Measurements from ENCODE around the gene B3GLCT. TPM values are rescaled to one million over a fixed set of nuclear protein-coding genes. Genes with fewer than 3 reads are reported as not detected.
"Not testable (repeated sequence)": the region's sequence is repeated elsewhere in the genome, so short reads cannot be mapped to it uniquely, and the experiment has no call there.

The B3GLCT gene
- total and polyA plus RNA-seq, 2 donors: 4.2 to 6.3 TPM

DNA sequence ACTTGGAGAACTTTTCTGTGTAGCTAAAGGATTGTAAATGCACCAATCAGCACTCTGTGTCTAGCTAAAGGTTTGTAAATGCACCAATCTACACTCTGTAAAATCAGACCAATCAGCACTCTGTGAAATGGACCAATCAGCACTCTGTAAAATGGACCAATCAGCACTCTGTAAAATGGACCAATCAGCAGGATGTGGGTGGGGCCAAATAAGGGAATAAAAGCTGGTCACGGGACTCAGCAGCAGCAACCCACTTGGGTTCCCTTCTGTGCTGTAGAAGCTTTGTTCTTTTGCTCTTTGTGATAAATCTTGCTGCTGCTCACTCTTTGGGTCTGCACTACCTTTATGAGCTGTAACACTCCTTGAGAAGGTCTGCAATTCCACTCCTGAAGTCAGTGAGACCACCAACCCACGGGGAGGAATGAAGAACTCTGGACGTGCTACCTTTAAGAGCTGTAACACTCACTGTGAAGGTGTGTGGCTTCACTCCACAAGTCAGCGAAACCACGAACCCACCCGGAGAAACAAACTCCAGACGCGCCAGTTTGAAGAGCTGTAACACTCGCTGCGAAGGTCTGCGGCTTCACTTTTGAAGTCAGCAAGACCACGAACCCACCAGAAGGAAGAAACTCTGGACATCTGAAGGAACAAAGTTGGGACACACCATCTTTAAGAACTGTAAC is 21.8 kb upstream of the B3GLCT start:
- not testable (repeated sequence) for H3K36me3 ChIP-seq (ENCODE audit: control insufficient read depth in 2 of 2, insufficient read depth in 2 of 2, low read length in 1 of 2); H3K9me3 ChIP-seq (ENCODE audit: control insufficient read depth in 2 of 2, insufficient read depth in 1 of 2, low read length in 1 of 2); H3K27me3 ChIP-seq (ENCODE audit: control insufficient read depth in 2 of 2, insufficient read depth in 1 of 2, low read length in 1 of 2); DNase-seq (ENCODE audit: low read depth in 6 of 9, low spot score in 9 of 9); H3K4me1 ChIP-seq (ENCODE audit: control insufficient read depth in 2 of 2, insufficient read depth in 2 of 2, low read length in 2 of 2); H3K27ac ChIP-seq (ENCODE audit: low read depth in 1 of 2, low read length in 1 of 2); H3K4me3 ChIP-seq (ENCODE audit: low read length in 2 of 2)
- WGBS: 95% methylated on average over 12 of the region's 12 CpGs

- no peak overlapping the region for H3K4me3 ChIP-seq (ENCODE audit: low read length in 2 of 2)
- H3K27ac ChIP-seq (ENCODE audit: low read depth in 1 of 2, low read length in 1 of 2): no peak overlapping the region
- H3K9me3 ChIP-seq (ENCODE audit: control insufficient read depth in 2 of 2, insufficient read depth in 1 of 2, low read length in 1 of 2): peaks cover 0 to 1% of the 10 kb centered on the region in 2 donors
- no peak for DNase-seq (ENCODE audit: low read depth in 6 of 9, low spot score in 9 of 9)
- H3K27me3 ChIP-seq (ENCODE audit: control insufficient read depth in 2 of 2, insufficient read depth in 1 of 2, low read length in 1 of 2): no peaks in the 10 kb centered on the region
- WGBS: 97% methylated on average over 8 of the region's 8 CpGs
- no peaks in the 10 kb centered on the region for H3K36me3 ChIP-seq (ENCODE audit: control insufficient read depth in 2 of 2, insufficient read depth in 2 of 2, low read length in 1 of 2)
- peaks cover 0 to 4% of the 10 kb centered on the region in 2 donors for H3K4me1 ChIP-seq (ENCODE audit: control insufficient read depth in 2 of 2, insufficient read depth in 2 of 2, low read length in 2 of 2)
Observed at GRCh38 chr13:31179241-31179640, 20.5 kb upstream of the B3GLCT start.

DNA sequence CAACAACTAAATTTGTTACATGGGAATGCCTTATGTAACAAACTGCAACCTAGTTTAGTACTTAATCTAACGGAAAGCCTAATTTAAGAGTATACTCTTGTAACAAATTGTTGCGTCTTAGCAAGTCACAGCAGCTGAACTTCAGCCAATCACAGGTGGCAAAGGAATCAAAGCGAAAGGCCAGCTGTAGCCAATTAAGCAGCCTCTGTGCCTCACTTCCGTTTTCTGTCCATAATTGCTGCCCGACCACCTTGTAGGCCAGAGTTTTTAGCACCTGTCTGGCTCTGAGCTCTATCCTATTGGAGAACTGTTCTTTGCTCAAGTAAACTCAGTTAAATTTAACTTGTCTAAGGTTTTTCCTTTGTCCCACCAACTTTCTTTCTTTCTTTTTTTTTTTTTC is 20.0 kb upstream of the B3GLCT start:
- Histone ChIP-seq H3K27ac (ENCODE audit: low read depth in 1 of 2, low read length in 1 of 2) (no peak overlapping the region), H3K9me3 (ENCODE audit: control insufficient read depth in 2 of 2, insufficient read depth in 1 of 2, low read length in 1 of 2) (peaks cover 0 to 1% of the 10 kb centered on the region in 2 donors), H3K4me3 (ENCODE audit: low read length in 2 of 2) (no peak overlapping the region), H3K27me3 (ENCODE audit: control insufficient read depth in 2 of 2, insufficient read depth in 1 of 2, low read length in 1 of 2) (no peaks in the 10 kb centered on the region), H3K36me3 (ENCODE audit: control insufficient read depth in 2 of 2, insufficient read depth in 2 of 2, low read length in 1 of 2) (no peaks in the 10 kb centered on the region), H3K4me1 (ENCODE audit: control insufficient read depth in 2 of 2, insufficient read depth in 2 of 2, low read length in 2 of 2) (peaks cover 0 to 4% of the 10 kb centered on the region in 2 donors)
- DNase-seq (ENCODE audit: low read depth in 6 of 9, low spot score in 9 of 9): no peak
- 71% methylated on average over 5 of the region's 5 CpGs for WGBS

- no peak overlapping the region for H3K4me3 ChIP-seq (ENCODE audit: low read length in 2 of 2)
- no peaks in the 10 kb centered on the region for H3K4me1 ChIP-seq (ENCODE audit: control insufficient read depth in 2 of 2, insufficient read depth in 2 of 2, low read length in 2 of 2)
- WGBS: 97% methylated on average over 26 of the region's 26 CpGs
- no peaks in the 10 kb centered on the region for H3K36me3 ChIP-seq (ENCODE audit: control insufficient read depth in 2 of 2, insufficient read depth in 2 of 2, low read length in 1 of 2)
- peaks cover 0 to 1% of the 10 kb centered on the region in 2 donors for H3K9me3 ChIP-seq (ENCODE audit: control insufficient read depth in 2 of 2, insufficient read depth in 1 of 2, low read length in 1 of 2)
- no peak for DNase-seq (ENCODE audit: low read depth in 6 of 9, low spot score in 9 of 9)
- no peaks in the 10 kb centered on the region for H3K27me3 ChIP-seq (ENCODE audit: control insufficient read depth in 2 of 2, insufficient read depth in 1 of 2, low read length in 1 of 2)
- no peak overlapping the region for H3K27ac ChIP-seq (ENCODE audit: low read depth in 1 of 2, low read length in 1 of 2)
Observed at GRCh38 chr13:31182987-31183386, 16.8 kb upstream of the B3GLCT start.

- Histone ChIP-seq H3K4me1 (ENCODE audit: control insufficient read depth in 2 of 2, insufficient read depth in 2 of 2, low read length in 2 of 2) (no peaks in the 10 kb centered on the region), H3K27ac (ENCODE audit: low read depth in 1 of 2, low read length in 1 of 2) (no peak overlapping the region), H3K27me3 (ENCODE audit: control insufficient read depth in 2 of 2, insufficient read depth in 1 of 2, low read length in 1 of 2) (no peaks in the 10 kb centered on the region), H3K4me3 (ENCODE audit: low read length in 2 of 2) (no peak overlapping the region), H3K9me3 (ENCODE audit: control insufficient read depth in 2 of 2, insufficient read depth in 1 of 2, low read length in 1 of 2) (no peaks in the 10 kb centered on the region), H3K36me3 (ENCODE audit: control insufficient read depth in 2 of 2, insufficient read depth in 2 of 2, low read length in 1 of 2) (no peaks in the 10 kb centered on the region)
- no peak for DNase-seq (ENCODE audit: low read depth in 6 of 9, low spot score in 9 of 9)
- 98% methylated on average over 6 of the region's 6 CpGs for WGBS
Observed at GRCh38 chr13:31184451-31184850, 15.3 kb upstream of the B3GLCT start.

- no peak overlapping the region for H3K27ac ChIP-seq (ENCODE audit: low read depth in 1 of 2, low read length in 1 of 2)
- no peaks in the 10 kb centered on the region for H3K4me1 ChIP-seq (ENCODE audit: control insufficient read depth in 2 of 2, insufficient read depth in 2 of 2, low read length in 2 of 2)
- no peaks in the 10 kb centered on the region for H3K27me3 ChIP-seq (ENCODE audit: control insufficient read depth in 2 of 2, insufficient read depth in 1 of 2, low read length in 1 of 2)
- WGBS: 96% methylated on average over 7 of the region's 7 CpGs
- H3K9me3 ChIP-seq (ENCODE audit: control insufficient read depth in 2 of 2, insufficient read depth in 1 of 2, low read length in 1 of 2): no peaks in the 10 kb centered on the region
- H3K4me3 ChIP-seq (ENCODE audit: low read length in 2 of 2): no peak overlapping the region
- H3K36me3 ChIP-seq (ENCODE audit: control insufficient read depth in 2 of 2, insufficient read depth in 2 of 2, low read length in 1 of 2): no peaks in the 10 kb centered on the region
- DNase-seq (ENCODE audit: low read depth in 6 of 9, low spot score in 9 of 9): no peak
Observed at GRCh38 chr13:31184981-31185645, 14.7 kb upstream of the B3GLCT start.

- Histone ChIP-seq H3K27me3 (ENCODE audit: control insufficient read depth in 2 of 2, insufficient read depth in 1 of 2, low read length in 1 of 2) (no peaks in the 10 kb centered on the region), H3K27ac (ENCODE audit: low read depth in 1 of 2, low read length in 1 of 2) (no peak overlapping the region), H3K9me3 (ENCODE audit: control insufficient read depth in 2 of 2, insufficient read depth in 1 of 2, low read length in 1 of 2) (no peaks in the 10 kb centered on the region), H3K4me3 (ENCODE audit: low read length in 2 of 2) (no peak overlapping the region), H3K4me1 (ENCODE audit: control insufficient read depth in 2 of 2, insufficient read depth in 2 of 2, low read length in 2 of 2) (no peaks in the 10 kb centered on the region), H3K36me3 (ENCODE audit: control insufficient read depth in 2 of 2, insufficient read depth in 2 of 2, low read length in 1 of 2) (no peaks in the 10 kb centered on the region)
- DNase-seq (ENCODE audit: low read depth in 6 of 9, low spot score in 9 of 9): no peak
- 94% methylated on average over 4 of the region's 4 CpGs for WGBS
Observed at GRCh38 chr13:31191748-31192147, 8.0 kb upstream of the B3GLCT start.

- H3K9me3 ChIP-seq (ENCODE audit: control insufficient read depth in 2 of 2, insufficient read depth in 1 of 2, low read length in 1 of 2): no peaks in the 10 kb centered on the region
- no peak overlapping the region for H3K27ac ChIP-seq (ENCODE audit: low read depth in 1 of 2, low read length in 1 of 2)
- no peak overlapping the region for H3K4me3 ChIP-seq (ENCODE audit: low read length in 2 of 2)
- 96% methylated on average over 6 of the region's 6 CpGs for WGBS
- no peaks in the 10 kb centered on the region for H3K4me1 ChIP-seq (ENCODE audit: control insufficient read depth in 2 of 2, insufficient read depth in 2 of 2, low read length in 2 of 2)
- H3K27me3 ChIP-seq (ENCODE audit: control insufficient read depth in 2 of 2, insufficient read depth in 1 of 2, low read length in 1 of 2): no peaks in the 10 kb centered on the region
- H3K36me3 ChIP-seq (ENCODE audit: control insufficient read depth in 2 of 2, insufficient read depth in 2 of 2, low read length in 1 of 2): no peaks in the 10 kb centered on the region
- DNase-seq (ENCODE audit: low read depth in 6 of 9, low spot score in 9 of 9): no peak
Observed at GRCh38 chr13:31192306-31192705, 7.5 kb upstream of the B3GLCT start.

- Histone ChIP-seq H3K4me3 (ENCODE audit: low read length in 2 of 2) (no peak overlapping the region), H3K27me3 (ENCODE audit: control insufficient read depth in 2 of 2, insufficient read depth in 1 of 2, low read length in 1 of 2) (peaks cover 0 to 3% of the 10 kb centered on the region in 2 donors), H3K9me3 (ENCODE audit: control insufficient read depth in 2 of 2, insufficient read depth in 1 of 2, low read length in 1 of 2) (no peaks in the 10 kb centered on the region), H3K4me1 (ENCODE audit: control insufficient read depth in 2 of 2, insufficient read depth in 2 of 2, low read length in 2 of 2) (peaks cover 0 to 3% of the 10 kb centered on the region in 2 donors), H3K36me3 (ENCODE audit: control insufficient read depth in 2 of 2, insufficient read depth in 2 of 2, low read length in 1 of 2) (no peaks in the 10 kb centered on the region), H3K27ac (ENCODE audit: low read depth in 1 of 2, low read length in 1 of 2) (no peak overlapping the region)
- no peak for DNase-seq (ENCODE audit: low read depth in 6 of 9, low spot score in 9 of 9)
- 97% methylated on average over 4 of the region's 4 CpGs for WGBS
Observed at GRCh38 chr13:31195616-31196015, 4.2 kb upstream of the B3GLCT start.

All from thymus (tissue), 11 donors.